Urothelium cell line (cell line): ENCODE measurements around the gene PRTFDC1.
"Not testable (repeated sequence)": the region's sequence is repeated elsewhere in the genome, so short reads cannot be mapped to it uniquely, and the experiment has no call there.

Experiments used
- DNase-seq: peaks from one replicate; pipeline ENCODE4 v3.0.0; 2011; ENCODE audit warnings: low spot score, mixed read lengths
- FAIRE-seq: peaks from 2 replicates; lab custom pipeline; 2011; peaks lifted over from hg19 to GRCh38; lab: Jason Lieb, UNC

Gene PRTFDC1, protein sequence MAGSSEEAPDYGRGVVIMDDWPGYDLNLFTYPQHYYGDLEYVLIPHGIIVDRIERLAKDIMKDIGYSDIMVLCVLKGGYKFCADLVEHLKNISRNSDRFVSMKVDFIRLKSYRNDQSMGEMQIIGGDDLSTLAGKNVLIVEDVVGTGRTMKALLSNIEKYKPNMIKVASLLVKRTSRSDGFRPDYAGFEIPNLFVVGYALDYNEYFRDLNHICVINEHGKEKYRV

GRCh38 chr10:24952143-24952706 is at the start of gene PRTFDC1:
PRTFDC1 (minus strand) TSS chr10:24952606; CDS start chr10:24952575, 31 bp downstream.
- DNase-seq (peak; percentile 36), FAIRE-seq (no peak)

DNA sequence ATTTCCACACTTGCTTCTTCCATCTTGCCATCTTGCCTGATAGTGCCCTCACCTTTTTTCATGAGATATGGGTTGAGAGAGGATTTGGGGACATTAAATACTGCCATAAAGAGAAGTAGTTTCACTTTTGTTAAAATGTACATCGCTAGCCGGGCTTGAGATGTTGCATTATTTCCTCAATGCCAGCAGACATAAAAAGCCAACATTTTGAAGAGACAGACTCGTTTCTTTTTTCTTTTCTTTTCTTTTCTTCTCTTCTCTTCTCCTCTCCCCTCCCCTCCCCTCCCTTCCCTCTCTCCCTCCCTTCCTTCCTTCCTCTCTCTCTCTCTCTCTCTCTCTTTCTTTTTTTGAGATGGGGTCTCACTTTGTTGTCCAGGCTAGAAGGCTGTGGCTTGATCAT is 45.6 kb upstream of the PRTFDC1 start:
- FAIRE-seq, result no peak
- no peak for DNase-seq

DNA sequence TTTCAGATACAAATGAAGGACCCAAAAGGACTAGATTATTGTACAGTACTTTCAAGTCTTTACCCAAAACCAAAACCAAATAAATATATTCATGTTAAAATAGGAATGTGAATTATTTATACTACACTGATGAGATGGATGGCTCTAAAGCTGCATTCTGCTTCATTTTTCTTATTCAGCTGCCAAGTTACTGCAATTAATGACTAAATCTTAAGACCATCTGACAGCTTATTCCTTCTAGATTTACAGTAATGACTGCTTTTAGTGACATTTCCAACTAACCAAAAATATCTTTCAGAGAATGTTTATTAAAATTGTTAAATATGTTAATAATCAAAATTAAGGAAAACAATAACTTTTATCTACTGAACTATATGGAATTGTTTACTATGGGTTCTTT is 42.7 kb upstream of the PRTFDC1 start:
- no peak for DNase-seq
- no peak for FAIRE-seq

- FAIRE-seq (no peak), DNase-seq (no peak)
Observed at GRCh38 chr10:24993237-24993958, 41.0 kb upstream of the PRTFDC1 start.

DNA sequence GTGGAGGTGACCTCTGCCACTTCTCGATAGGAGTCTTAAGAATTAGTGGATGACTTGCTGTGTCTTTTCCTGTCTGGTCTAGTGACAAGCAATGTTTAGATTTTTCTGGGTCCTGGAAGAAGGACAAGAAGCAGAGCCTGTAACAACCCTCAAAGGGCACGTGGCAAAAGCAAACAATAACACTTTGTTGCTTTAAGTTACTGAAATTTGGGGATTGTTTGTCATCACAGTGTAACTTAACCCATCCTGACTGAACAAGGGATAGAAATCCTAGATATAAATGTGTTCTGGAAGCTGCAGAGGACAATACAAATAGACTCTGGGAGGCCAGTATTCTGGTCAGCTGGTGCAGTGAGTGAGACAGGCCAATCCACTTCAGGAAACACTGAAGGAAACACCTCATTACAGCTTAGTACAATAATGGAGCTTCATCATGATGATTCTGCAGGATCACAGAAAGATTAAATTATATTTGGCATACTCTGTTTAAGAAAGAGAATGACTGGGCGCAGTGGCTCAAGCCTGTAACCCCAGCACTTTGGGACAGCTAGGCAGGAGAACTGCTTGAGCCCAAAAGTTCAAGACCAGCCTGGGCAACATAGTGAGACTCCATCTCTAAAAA is 40.2 kb upstream of the PRTFDC1 start:
- DNase-seq (no peak), FAIRE-seq (no peak)

- DNase-seq (no peak), FAIRE-seq (no peak)
Observed at GRCh38 chr10:24991298-24991697, 38.9 kb upstream of the PRTFDC1 start.

DNA sequence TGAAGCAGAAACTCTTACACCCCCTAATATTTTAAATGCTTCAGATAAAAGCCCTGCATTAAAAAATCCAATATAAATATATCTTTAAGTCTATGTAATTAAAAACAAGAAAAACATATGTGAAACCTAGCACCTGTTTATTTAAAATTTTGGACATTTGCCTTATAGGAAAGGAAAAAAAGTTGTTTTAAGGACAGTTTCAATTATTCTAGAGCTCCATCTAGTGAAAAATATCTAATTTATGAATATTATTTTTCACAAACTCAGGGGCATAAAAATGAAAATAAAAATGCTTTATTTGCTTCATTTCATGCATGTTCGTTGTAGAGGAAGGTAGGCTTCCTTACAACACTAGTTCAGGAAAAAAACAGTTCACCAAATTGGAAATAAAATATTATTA is 37.5 kb upstream of the PRTFDC1 start:
- DNase-seq (no peak), FAIRE-seq (no peak)

GRCh38 chr10:24988831-24989640 is 36.6 kb upstream of the PRTFDC1 start:
- DNase-seq, result no peak
- no peak for FAIRE-seq

DNA sequence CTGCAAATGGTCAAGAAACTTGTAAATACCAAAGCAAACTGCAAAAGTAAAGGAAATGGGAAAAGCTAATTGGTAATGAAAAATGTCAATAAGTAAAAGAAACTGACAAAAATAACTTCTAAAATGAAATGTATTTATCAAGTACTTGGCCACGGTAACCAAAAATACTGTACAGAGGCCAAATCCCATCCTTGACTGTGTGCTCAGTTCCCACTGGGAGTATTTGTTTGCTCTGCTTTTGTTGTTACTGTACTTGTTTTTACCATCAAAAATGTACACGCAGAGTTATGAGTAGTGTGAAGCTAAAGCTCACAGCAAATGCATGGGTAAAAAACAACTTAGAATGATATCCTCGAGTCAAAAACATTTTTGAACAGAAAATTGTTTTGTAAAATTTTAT is 32.5 kb upstream of the PRTFDC1 start:
- DNase-seq (no peak), FAIRE-seq (no peak)

GRCh38 chr10:24983946-24984345 is 31.5 kb upstream of the PRTFDC1 start:
- DNase-seq (no peak), FAIRE-seq (no peak)

- FAIRE-seq (no peak), DNase-seq (no peak)
Observed at GRCh38 chr10:24983130-24983529, 30.7 kb upstream of the PRTFDC1 start.

DNA sequence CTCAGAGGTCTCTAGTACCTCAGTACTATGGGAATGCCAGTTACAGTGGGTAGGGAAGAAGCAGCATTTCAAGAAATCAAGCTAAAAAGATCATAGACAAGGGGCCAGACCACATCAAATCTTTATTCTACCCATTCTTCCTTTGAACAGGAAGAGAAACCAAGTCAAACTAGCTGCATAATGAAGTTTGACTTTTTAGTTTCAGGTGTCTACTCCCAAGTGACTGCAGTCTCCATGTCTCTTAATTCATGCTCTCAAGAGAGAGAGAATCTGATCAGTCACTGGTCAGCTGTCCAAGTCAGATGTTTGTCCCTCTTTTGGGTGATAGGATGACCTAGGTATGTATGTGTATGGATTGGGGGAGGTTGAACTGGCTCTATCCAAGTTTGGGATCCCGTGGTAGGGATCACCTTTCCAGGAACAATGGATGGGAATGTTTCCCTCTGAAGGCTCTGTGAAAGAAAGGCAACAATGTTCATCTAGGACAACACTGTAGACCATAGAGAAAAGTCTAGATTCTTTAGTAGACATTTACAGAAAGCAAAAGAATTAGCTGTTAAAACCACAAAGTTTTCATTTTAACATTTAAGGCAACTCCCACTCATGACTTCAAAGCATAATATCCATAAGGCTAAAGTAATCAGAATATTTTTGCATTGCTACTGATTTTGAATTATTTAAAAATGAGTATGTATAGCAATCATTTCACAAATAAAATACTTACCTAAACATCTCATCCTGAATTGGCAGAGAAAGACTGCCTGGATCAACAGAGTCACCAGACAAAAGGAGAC is 30.1 kb upstream of the PRTFDC1 start:
- no peak for DNase-seq
- no peak for FAIRE-seq

- FAIRE-seq (no peak), DNase-seq (no peak)
Observed at GRCh38 chr10:24981161-24981710, 28.8 kb upstream of the PRTFDC1 start.

- no peak for FAIRE-seq
- no peak for DNase-seq
Observed at GRCh38 chr10:24979685-24980084, 27.3 kb upstream of the PRTFDC1 start.

DNA sequence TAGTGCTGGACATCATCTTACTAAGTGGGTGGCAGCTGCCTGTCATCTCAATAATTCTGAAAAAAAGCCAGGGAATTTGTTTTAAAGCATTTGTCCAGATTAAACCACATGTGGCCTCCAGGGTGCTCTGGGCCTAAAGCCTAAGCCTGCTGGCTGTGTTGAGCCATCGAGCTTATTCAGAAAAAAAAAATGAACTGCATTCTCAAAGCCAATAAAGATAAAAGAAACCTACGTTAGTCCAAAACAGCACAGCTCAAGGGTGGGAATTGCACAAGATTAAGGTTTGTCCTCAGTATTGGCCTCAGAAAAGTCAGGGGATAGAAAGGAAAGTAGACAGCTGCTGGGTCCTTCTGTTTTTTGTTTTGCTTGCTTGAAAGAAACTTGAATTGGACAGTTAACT is 22.6 kb upstream of the PRTFDC1 start:
- DNase-seq (no peak), FAIRE-seq (no peak)

- no peak for FAIRE-seq
- no peak for DNase-seq
Observed at GRCh38 chr10:24973163-24973562, 20.8 kb upstream of the PRTFDC1 start.

DNA sequence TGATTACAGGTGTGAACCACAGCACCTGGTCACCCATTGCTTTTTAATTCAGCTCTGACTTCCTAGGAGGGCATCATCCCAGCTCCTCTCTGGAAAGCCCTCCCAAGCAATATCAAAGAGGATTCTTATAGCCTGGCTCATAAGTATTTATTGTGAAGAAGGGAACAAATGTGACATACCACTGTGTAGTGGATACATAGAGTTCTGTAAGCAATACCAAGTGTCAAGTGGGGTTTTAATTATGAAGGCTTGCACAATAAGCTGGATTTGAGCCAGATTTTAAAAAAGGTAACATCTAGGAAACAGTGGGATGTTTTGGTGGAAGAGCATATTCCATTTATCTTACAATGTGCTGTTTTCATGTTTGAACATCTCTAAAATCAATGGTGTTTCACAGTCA is 19.0 kb upstream of the PRTFDC1 start:
- DNase-seq (no peak), FAIRE-seq (no peak)

DNA sequence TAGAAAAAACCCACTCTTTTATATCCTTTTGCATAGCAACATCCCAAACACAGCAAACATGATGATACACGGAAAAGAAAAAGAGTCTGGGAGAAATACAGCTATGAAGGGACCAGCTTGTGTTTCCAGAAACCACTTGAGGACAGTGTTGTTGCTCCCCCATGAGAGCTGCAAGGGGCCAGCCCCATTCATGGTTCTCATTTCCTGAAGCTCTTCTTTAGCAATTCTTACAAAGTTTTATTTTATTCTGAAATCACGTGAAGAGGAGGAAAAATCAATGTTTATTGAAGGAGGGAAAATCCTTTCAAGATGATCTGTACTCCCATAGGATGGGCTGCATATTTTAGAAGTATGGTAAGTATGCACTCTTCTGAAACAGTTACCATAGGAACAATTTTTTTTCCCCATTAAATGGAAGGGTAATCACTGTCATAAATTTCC is 17.5 kb upstream of the PRTFDC1 start:
- DNase-seq (no peak), FAIRE-seq (no peak)

GRCh38 chr10:24968951-24969350 is 16.5 kb upstream of the PRTFDC1 start:
- FAIRE-seq, DNase-seq: not testable (repeated sequence)

GRCh38 chr10:24968349-24968748 is 15.9 kb upstream of the PRTFDC1 start:
- FAIRE-seq, result no peak
- no peak for DNase-seq
